SK-N-MC (cell line): ENCODE results near the gene KRTAP10-5.

Source experiments
- EZH2 ChIP-seq: fragments of 200-600 bp; sonication (generic); IDR thresholded peaks from one replicate; pipeline ENCODE4 v1.6.1; 2017; ENCODE audit warnings: antibody characterized with exemption
- FOXP2 ChIP-seq: optimal IDR thresholded peaks from 2 replicates; pipeline ENCODE3; 2011; ENCODE audit warnings: mild to moderate bottlenecking, moderate library complexity; ENCODE audit not compliant: insufficient read depth; ENCODE audit errors: extremely low read length, control extremely low read depth
- POLR2AphosphoS5 ChIP-seq: IDR thresholded peaks from 2 replicates; pipeline ENCODE4 v1.6.1; 2012; ENCODE audit warnings: mild to moderate bottlenecking, low read depth, low read length, borderline replicate concordance

GRCh38 chr21:44602463-44602850 is 22.1 kb upstream of the KRTAP10-5 start:
- TF ChIP-seq POLR2AphosphoS5 = no peak
- TF ChIP-seq FOXP2 = no peak
- no peak for TF ChIP-seq EZH2
